Stimulated activated CD4-positive, alpha-beta T cell treated with anti-CD3 and anti-CD28 coated beads, Interleukin-1b, Interleukin-23, amount 100 ng/mL, for 1 hour (primary cell): ENCODE results near the gene TRPM3.

Experiments used
- DNase-seq, 2 donors: peaks; one replicate each; pipeline ENCODE4 v3.0.0-alpha.2; 2020; ENCODE audit warnings: low read depth in 2 of 2

The TRPM3 gene

DNA sequence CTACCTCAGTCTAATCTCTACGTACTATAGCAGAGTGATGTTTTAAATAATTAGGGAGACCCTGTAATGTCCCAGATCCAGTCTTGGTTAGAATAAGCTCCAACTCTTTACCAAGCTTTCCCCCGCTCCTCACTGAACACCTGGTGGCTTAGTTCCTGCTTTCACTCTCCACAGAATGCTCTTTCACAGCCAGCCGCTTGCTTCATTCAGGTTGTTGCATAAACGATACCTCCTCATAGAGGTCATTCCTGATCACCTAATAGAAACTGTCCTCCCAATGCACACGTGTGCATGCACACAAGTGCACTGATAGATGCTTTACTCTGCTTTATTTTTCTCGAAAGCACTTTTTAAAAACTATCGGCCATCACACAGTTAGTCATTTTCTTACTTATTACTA is 298.1 kb downstream of the TRPM3 start:
- no peak for DNase-seq

DNA sequence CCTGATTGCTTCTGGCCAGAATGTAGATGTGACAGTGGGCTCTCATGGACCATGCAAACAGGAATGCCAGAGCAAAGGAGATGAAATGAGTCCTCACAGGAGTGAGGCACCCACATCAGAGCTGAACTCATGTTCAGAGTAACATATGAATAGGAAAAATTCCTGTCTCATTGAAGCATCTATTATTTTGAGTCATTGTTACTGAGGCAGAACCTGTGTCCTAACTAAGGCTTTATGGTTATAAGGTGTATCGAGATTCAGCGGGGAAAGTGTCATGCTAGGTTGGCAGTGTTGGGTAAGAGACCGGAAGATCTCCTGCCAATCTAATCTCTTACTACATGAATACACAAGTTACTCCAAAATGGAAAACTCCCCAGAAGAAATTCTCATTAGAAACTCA is 304.1 kb downstream of the TRPM3 start:
- DNase-seq, result no peak

DNA sequence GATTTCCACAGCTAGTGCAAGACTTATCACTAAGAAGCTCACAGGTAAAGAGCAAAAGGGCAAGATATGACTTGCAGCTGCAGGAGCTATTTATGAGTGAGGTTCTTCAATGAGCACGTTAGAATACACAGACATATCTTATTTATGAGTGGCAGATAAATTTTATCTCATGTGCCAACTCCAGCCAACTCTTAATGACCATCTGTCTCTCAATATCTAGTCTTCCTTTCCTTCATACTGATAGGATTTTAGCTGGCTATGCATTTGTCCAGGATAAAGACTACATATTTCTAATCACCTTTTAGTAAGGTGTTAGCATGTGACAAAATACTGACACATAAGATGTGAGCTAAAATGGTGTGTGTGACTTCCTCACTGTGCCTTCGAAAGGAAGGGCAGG is 304.5 kb downstream of the TRPM3 start:
- no peak for DNase-seq

DNA sequence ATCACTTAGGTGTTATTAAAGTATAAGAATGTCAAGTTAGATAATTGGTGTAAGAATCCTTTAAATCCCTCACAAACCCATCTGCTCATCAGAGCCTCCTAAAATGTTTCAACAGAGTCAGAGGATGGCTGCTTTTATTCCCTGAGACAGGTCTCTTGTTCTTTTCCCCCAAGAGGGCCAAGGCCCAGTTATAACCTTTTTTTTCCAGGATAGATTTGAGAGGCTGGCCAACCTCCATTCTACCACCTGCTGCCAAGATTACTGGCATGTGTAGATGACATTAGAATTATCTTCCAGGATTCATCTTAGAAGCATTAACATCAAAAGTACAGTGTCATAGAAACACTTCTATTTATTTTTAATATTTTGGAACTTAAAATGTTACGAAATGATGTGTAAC is 305.1 kb downstream of the TRPM3 start:
- no peak for DNase-seq

DNA sequence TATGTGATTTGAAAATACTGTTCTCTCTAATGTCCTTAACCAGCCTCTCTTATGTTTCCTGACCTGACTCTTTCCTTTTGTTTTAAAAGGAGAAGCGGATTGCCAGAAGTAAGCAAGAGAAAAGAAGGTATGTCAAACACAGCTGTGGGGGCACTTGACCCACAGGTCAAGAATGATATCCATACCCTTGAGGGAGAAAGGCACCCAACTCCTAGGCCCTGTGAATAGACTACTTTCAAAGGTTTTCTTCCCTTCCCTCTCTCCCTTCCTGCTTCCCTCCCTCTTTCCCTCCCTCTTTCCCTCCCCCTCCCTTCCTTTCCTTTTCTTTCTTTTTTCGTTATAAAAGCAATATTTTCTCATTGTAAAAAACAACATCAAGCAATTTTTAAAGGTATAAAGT is 306.8 kb downstream of the TRPM3 start:
- DNase-seq, result no peak

DNA sequence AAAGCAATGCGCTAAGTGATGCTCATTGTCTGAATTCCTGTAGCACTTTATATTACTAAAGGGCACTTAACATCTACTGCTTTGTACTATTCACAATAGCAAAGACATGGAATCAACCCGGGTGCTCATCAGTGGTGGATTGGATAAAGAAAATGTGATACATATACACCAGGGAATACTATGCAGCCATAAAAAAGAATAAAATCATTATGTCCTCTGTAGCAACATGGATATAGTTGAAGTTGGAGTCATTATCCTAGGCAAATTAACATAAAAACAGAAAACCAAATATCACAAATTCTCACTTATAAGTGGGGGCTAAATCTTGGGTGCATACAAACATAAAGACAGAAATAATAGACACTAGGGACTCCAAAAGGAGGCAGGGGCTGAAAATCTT is 308.3 kb downstream of the TRPM3 start:
- no peak for DNase-seq

DNA sequence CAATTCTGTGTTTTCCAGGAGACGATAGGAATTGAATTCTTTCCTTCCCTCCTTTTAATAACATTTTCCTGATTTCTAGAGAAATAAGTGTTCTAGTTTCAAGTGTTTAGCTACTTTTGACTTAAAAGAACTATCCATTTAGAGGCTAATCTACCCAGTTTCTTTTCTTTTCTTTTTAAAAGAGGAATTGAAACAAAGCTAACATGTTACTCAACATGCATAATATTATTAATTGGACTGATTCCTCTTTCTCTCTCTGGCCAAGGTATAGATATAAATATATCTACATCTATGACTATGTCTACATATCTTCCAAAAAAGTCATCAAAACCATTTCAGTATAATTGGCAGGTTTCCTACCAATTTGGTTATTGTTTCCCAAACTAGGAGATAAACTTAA is 309.8 kb downstream of the TRPM3 start:
- no peak for DNase-seq

DNA sequence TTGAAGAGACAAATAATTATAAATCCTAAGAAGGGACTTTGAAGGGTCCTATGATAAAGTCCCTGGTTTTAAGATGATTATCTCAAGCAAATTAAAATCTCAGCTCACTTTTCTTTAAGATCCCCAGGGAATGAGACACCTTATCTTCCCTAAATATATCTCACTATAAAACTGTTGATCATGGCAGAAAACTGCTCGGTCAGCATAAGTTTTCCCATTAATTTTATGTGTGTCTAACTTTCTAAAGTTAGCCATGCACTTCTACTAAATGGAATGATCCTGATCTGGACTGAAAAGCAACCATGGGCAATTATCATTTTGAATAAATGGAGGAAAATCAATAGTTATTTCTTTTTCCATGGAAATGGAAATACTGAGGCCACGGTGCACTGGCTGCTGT is 314.5 kb downstream of the TRPM3 start:
- DNase-seq, result no peak

DNA sequence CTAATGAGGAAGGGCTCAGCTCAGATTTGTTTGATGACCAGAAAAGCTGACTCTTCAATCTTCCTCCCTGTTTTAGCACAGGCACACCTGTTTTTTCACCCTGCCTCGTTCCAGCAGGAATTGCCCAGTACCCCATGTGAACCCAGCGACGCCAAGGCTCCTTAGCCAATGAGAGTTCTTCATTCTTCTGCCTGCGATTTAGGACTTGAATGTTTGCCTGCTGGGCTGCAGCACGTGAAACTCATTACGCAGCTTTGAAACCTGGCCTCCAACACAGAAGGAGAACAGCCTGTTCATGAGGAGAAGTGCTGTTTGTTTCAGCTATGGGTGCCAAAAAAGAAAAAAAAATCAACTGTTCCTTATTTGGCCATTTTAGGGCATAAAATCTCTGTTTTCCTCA is 315.5 kb downstream of the TRPM3 start:
- DNase-seq, result no peak

DNA sequence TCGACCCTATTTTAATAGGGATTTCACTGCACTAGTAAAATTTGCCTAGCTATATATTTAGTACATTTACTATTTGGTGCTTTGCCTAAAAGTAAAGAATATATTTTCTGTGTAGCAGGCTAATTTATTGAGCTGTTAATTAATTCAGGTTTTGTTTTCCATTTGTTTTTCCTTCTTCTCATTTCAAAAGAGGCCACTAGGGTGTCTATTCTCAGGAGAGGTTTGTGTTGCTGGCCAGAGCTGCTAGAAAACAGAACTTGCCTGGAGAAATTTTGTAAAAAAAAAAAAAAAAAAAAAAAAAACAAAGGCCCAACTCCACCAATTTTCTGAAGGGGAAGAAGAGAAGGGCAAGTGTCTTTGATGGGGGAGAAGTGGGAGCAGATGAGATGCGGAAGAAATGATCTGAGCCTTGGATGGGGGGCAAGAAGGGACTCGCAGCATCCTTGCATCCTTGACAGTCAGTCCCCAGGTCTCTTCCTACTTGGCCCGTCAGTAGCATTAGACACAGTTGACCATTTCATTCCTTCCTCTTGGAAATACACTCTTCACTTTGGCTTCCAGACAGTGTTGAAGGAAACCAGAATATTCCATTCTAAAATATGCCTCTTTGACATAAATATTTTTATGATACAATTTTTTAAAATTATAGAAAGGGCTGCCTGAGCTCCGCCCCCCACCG is 318.5 kb downstream of the TRPM3 start:
- no peak for DNase-seq

DNA sequence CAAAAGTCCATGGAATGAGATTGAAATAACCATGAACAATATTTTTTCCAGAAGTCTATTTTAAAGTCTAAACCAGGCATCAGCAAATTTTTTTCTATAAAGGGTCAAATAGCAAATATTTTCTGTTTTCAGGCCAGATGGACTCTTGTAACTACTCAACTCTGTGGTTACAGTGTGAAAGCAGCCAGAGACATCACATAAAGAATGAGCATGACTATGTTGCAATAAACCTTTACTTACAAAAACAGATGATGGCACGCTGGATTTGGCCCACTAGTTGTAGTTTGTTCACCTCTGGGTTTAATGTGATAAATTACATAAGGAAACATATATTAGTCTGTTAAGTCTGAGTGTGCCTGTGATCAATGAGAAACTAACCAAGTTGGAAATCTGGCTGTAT is 319.2 kb downstream of the TRPM3 start:
- DNase-seq, result no peak

DNA sequence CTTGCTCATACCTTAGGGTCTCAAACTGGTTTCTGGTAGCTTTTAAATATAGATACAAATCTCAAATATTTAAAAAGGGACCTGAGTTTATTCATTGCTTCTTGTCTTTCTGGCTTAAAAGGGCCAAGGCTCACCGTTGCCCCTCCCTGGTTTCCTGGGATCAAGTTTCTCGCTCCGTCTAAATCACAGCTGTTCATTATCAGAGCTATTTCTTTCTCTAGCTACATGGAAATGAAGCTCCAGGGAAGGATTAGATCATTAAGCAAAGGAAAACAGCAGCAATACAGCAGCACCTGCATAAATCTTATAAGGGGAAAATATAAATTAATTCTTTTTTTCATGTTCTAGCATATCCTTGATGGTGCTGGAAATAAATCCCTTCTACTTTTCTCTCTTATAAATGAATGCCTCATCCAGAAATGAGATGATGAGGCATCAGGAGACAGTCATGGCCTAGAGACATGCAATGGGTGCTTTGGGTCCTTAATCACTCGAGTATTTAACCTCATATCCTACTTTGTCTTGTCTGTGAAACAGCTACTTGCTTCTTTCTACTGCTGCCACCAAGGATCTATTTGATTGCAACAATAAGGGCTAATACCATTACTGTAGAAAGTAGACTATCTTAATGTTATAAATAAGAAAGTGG is 320.1 kb downstream of the TRPM3 start:
- DNase-seq, result no peak

DNA sequence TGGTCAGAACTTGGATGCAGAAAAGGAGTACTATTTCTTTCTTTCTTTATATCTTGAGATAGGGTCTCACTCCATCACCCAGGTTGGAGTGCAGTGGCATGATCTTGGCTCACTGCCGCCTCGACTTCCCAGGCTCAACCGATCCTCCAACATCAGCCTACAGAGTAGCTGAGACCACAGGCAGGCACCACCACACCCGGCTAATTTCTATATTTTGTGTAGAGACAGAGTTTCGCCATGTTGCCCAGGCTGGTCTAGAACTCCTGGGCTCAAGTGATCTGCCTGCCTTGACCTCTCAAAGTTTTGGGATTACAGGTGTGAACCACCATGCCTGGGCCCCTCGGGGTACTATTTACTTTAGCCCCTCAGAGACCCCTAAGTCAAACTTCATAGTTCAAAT is 323.4 kb downstream of the TRPM3 start:
- DNase-seq, result no peak

DNA sequence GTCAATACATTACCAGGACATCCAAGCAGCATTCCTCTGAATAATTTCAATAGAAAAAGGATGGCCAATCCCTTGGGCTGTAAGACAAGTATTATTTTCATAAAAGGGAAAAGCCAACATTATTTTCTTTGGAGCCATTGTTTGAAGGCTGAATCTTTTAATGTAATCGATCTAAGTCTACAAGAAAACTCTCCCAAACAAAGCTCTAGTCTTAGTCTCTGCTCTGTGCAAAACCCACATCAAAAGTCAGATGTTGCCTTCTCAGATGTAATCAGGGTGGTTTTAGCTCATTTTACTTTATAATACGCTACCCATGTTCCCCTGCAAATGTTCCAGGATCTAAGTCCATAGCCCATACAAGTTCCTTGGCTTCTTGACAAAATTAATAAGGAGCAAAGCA is 325.6 kb downstream of the TRPM3 start:
- no peak for DNase-seq

DNA sequence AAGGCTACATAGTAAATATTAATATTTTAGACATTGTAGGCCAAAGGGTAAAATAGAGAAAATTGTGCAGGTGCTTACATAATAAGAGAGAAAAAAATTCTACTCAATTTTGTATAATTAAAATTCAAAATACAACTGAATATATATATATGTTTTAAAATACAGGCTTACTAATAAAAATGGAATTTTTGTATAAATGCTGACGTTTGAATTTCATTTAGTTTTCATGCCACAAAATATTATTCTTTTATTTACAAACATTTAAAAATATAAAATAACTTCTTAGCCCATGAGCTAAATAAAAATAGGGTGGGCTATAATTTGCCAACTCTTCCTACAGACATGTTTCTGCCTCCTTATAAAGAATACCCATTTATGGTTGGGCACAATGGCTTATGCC is 328.6 kb downstream of the TRPM3 start:
- DNase-seq, result no peak

DNA sequence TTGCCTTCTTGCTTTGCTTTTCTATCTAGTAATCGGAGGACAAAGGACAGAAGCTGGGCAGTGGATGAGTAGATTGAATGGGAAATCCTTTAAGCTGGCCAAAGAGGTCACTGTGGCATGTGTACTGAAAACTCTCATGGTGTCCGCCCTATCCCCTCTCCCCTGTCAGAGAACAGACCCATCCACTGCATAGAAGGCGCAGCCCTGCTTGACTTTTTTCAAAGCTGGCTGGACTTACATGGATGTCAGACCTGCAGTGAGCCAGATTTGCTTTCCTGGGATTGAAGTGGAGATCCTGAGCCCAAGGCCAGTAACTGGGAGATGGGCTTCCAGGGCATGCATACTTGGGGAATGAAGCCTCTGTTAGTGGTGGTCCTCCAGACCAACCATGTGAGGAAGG is 329.5 kb downstream of the TRPM3 start:
- no peak for DNase-seq

DNA sequence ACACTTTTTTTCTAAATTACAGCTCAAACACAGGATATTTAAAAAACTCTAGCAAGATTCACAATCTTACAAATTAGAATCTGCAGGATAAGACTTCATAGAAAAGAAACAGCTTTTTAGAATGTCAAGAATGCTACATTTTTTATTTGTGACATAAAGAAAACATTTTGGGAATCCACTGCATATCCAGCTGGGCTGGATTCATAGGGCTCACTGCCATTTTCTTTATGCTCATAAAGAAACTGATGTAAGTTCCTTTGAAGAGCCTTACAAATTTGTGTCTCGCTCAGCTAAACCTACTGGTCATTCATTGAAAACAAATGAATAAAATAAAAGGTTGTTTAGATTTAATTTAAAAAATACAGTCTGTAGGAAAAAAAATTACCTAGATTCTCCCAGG is 332.3 kb downstream of the TRPM3 start:
- DNase-seq, result no peak

DNA sequence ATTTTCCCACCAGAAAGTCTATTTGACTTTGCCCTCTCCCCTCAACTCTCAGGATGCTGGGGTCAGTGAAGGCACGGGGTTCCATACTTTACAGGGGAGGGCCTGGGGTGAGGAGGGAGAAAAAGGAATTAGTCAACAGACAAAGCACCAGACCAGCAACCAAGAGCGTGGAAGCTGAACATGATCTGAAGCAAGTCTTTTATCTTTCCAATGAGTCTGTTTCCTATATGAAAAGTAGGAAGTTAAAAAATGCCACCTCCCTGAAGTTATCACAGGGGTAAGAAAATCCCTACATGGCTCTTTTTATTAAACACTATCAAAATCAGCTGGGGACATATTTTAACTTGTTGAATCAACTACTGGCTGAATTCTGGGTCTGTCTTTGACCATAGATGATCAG is 337.0 kb downstream of the TRPM3 start:
- no peak for DNase-seq

DNA sequence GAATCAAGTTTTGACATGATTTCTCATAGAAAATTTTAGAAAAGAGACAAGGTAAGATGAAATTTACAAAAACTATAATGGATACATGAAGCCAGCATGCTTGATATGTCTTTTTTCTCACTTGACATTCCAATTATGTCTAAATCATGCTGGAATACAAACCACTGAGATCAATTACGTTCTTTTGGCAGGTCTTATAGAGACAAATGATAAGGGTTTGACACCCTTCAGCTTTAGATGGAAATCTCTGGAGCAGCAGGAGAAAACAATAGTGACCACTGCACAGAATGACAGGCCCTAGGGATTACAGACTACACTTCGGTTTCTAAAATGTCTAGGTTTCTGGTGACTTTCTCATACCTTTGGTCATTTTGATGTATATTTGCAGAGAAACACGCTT is 342.9 kb downstream of the TRPM3 start:
- no peak for DNase-seq

DNA sequence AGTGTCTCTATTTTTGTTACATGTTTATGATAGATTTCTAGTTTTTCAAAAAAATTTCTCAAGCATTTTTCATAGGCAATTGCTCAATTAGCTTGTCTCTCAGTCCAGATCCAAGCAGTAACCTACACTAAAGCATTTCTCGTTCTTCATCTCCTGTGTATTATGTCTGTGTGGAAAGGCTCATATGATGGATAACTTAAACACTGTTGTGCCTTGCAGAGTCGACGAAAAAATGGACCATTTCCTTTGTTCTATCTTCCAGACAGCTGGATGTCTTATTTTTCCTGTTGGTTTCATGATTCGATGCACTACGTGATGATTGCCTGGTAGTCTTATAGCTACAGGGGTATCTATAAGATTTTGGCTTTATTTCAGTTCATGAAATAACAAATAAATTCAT is 347.8 kb downstream of the TRPM3 start:
- DNase-seq, result no peak

DNA sequence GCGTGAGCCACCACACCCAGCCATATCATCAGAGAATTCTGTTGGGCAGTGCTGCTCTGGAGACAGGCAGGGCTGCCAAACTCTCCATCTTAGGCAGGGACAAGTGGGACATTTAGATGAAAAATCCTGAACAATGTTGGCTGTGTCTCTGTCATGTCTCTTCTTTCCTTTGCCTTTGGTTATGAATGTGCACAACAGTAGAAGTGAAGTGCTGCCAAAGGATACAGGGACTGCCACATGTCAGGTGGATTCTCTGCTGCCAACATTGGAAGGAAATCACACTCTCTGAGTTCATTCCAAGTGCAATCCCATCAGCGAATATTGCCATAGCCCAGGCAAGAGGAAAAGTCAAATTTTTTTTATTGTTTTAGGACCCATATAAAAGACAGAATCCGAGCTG is 348.8 kb downstream of the TRPM3 start:
- no peak for DNase-seq

DNA sequence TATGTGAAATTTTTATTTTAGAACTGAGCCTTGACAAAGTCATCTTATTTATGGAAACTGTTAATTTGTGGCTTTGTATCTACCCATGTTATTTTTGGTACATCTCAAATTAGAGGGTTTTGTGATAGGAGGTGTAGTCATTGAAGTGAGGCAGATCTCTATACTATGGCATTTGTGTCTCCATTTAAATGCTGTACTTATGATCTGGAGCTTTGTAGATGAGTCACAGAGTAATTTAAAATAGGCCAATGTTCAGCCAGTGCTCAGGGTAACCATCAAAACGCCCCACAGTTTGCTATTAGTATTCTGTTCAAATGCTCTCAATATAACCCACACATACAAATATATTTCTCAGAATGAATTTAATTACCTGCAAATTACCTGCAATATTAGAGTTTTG is 355.5 kb downstream of the TRPM3 start:
- DNase-seq, result no peak

DNA sequence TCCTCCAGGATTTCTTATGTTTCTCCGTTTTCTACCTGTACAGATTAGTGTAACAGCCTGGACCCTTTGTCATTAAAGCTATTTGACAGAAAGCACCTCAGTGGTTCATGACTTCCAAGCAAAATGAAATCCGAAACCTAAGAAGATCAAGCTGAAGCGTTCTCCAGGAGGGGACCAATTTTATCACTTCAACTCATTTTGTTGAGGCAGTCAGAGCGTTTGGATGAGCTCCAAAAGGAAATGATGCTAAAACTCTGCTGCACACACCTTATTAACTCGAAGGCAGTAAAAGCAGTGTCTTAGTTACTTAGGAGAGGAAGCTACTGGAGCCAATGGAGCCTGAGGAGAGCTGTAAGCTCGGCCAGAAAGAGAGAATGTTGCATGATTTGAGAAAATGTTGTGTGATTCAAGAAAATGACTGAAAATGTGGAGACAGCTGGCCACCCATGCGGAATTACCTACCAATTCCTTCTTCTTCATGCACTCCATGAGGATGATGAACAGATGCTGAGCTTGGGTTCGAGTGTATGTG is 360.2 kb downstream of the TRPM3 start:
- DNase-seq, result no peak

DNA sequence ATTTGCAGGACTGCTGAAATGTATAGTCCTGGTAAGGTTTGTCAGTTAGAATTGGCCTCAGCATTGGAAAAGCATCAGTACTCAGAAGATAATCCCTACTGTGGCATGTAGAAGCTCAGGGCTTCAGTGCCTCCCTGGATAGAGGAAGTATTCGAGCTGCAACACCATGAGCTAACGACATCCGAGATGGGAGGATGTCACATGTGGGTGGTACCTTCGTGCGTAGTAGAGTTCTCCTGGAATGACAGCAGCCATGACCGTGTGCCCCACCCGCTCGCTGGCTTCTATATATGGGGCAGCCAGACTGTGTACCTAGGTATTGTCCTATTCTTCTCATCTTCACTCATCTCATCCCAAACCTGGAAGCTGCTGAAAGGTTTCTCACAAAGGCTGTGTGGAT is 361.2 kb downstream of the TRPM3 start:
- no peak for DNase-seq
